ENCODE data around the gene GABARAP.
A peak's percentile ranks its signal among the peaks of the same experiment; 100 is the strongest.

The GABARAP gene

GRCh38 chr17:7252176-7253043 is 10.2 kb upstream of the GABARAP start, which contains the start of gene ELP5:
ELP5 (plus strand) TSS chr17:7252215; CDS start chr17:7252551, 336 bp downstream.
- no peak for TF ChIP-seq CTCF (IDR thresholded peaks at IDR 0.05; ENCODE audit: low read depth, low read length)
- H3K4me3 ChIP-seq (ENCODE audit: low read depth, low read length) = peak within 1 kb of the TSS; percentile 94

GRCh38 chr17:7251661-7252175 is 9.5 kb upstream of the GABARAP start, which contains the start of gene CTDNEP1:
CTDNEP1 (minus strand) TSS chr17:7251734; CDS start chr17:7251296, 438 bp downstream.
- no peak for TF ChIP-seq CTCF (IDR thresholded peaks at IDR 0.05; ENCODE audit: low read depth, low read length)
- H3K4me3 ChIP-seq (ENCODE audit: low read depth, low read length) = peak within 1 kb of the TSS; percentile 94

- no peak for TF ChIP-seq CTCF (IDR thresholded peaks at IDR 0.05; ENCODE audit: low read depth, low read length)
- H3K4me3 ChIP-seq (ENCODE audit: low read depth, low read length) = peak overlapping the region; percentile 94
Measured at GRCh38 chr17:7250695-7251627, 8.7 kb upstream of the GABARAP start.

GRCh38 chr17:7249830-7250229 is 7.6 kb upstream of the GABARAP start:
- H3K4me3 ChIP-seq (ENCODE audit: low read depth, low read length) = peak overlapping the region; percentile 94
- no peak for TF ChIP-seq CTCF (IDR thresholded peaks at IDR 0.05; ENCODE audit: low read depth, low read length)

- no peak overlapping the region for H3K4me3 ChIP-seq (ENCODE audit: low read depth, low read length)
- TF ChIP-seq CTCF (IDR thresholded peaks at IDR 0.05; ENCODE audit: low read depth, low read length) = no peak
Measured at GRCh38 chr17:7249214-7249613, 7.0 kb upstream of the GABARAP start.

- no peak for TF ChIP-seq CTCF (IDR thresholded peaks at IDR 0.05; ENCODE audit: low read depth, low read length)
- no peak overlapping the region for H3K4me3 ChIP-seq (ENCODE audit: low read depth, low read length)
Measured at GRCh38 chr17:7248796-7249195, 6.5 kb upstream of the GABARAP start.
